ENCODE data around the gene AHSA1.

Gene AHSA1

DNA sequence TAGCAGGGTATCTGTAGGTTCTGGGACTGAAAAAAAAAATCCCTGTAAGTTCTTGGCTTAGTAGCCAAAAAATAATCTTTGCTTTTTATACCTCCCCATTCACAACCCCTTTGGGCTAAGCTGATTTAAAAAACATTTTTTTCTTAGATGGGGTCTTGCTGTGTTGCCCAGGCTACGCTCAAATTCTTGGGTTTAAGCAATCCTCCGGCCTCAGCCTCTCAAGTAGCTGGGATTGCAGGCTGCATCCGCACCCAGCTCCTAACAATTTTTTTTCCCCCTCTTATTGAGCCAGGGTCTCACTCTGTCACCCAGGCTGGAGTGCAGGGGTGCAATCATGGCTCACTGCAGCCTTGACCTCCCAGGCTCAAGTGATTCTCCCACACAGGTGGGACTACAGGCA is 49.9 kb downstream of the AHSA1 start:
- DNase-seq (ENCODE audit: low read depth in 1 of 2, low spot score in 1 of 2), result no peak

- DNase-seq (ENCODE audit: low read depth in 1 of 2, low spot score in 1 of 2), result no peak
Measured at GRCh38 chr14:77508249-77508648, 50.4 kb downstream of the AHSA1 start.

GRCh38 chr14:77508876-77509275 is 51.0 kb downstream of the AHSA1 start:
- no peak for DNase-seq (ENCODE audit: low read depth in 1 of 2, low spot score in 1 of 2)

- no peak for DNase-seq (ENCODE audit: low read depth in 1 of 2, low spot score in 1 of 2)
Measured at GRCh38 chr14:77509366-77509765, 51.5 kb downstream of the AHSA1 start.

DNA sequence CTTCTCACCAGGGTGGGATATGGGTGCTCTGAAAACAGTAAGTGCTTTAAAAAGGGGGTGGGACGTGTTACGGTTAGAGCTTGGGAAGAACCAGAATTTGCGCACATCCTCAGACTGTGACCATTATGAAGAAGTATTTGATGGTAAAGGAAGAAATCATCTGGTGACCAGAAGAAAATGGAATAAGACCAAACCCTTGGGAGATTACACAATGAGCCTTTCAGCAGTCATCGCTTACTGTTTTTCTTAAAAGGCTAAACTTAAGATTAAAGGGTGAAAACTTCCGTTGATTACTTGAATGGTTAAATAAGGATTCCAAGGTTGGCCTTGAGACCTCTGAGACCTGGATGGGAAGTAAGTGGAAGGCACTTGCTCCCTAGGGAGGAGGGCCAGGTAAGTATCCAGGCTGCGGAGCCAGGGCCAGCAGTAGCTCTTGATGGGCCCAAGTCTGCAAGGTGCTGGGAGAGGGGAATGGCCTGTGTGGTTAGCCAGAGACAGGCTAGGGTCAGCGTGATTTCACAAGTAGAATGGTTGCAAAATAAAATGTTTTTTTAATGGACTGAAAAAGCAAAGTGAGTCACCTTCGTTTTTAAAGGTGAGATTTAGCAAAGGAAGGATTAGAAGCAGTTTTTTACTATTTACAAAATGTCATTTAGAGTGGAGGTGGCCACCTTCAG is 53.7 kb downstream of the AHSA1 start:
- DNase-seq (ENCODE audit: low read depth in 1 of 2, low spot score in 1 of 2), result no peak

DNA sequence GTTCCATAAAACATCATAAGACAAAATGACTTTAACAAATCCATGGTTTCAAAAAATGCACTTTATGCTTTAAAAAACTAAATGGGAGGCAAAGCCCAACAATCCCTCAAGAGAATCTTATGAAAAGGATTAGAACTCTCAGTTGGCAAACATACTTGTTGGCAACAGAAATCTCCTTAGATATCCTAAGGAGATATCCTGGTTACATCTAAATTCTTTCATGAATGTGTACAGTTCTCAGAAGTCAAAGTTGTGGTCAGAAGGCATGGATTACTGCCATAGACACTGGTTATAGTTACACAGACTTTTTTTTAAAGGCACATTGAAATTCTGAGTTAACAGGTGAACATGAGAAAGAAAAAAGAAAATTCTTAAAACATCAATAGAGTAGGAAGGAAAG is 58.2 kb downstream of the AHSA1 start:
- DNase-seq (ENCODE audit: low read depth in 1 of 2, low spot score in 1 of 2), result no peak

Data from activated T-helper 1 cell treated with anti-CD3 and anti-CD28 coated beads, Interleukin-2, amount 50 U/mL, for 16 hours (primary cell).